Measurements from ENCODE around the gene ZYG11A. TPM values are rescaled to one million over a fixed set of nuclear protein-coding genes. Genes with fewer than 3 reads are reported as not detected.

Gene ZYG11A
- total RNA-seq, 1 donor from 2014 or later, result 0.30 TPM

DNA sequence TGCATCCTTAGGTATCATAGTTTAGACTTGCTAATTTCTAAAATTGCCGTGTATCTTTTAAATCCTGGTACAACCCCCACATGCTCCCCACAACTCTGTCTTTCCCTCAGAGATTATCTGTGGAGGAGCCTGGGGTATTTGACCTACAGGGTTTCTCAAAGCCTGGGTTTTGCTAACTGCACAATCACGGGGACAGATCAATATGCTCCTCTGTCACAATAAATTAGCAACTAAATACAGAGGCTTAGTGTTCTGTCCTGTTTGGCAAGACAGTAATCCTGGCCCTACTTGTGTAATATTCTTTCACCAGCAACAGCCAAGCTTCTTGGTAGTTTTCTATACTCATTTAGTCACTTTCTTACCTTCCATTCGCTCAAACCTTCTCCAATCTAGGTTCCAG lies 70.5 kb downstream of the ZYG11A start:
- H3K4me1 ChIP-seq (ENCODE audit: insufficient read depth, low read length), result no peaks in the 10 kb centered on the region
- no peak overlapping the region for H3K4me3 ChIP-seq (ENCODE audit: insufficient read depth, low read depth, low read length)
- no peaks in the 10 kb centered on the region for H4K20me1 ChIP-seq (ENCODE audit: insufficient read depth, low read length)
- no peaks in the 10 kb centered on the region for H3K79me2 ChIP-seq (ENCODE audit: insufficient read depth, low read length)
- Mint-ChIP-seq H3K27me3 (ENCODE audit: low read depth, unreplicated experiment) (peaks cover 9% of the 10 kb centered on the region), H3K4me3 (ENCODE audit: unreplicated experiment) (no peak overlapping the region), H3K27ac (ENCODE audit: unreplicated experiment) (no peak overlapping the region), H3K36me3 (ENCODE audit: low read depth, unreplicated experiment) (peaks cover 2% of the 10 kb centered on the region), H3K4me1 (ENCODE audit: low read depth, unreplicated experiment) (no peaks in the 10 kb centered on the region), H3K9me3 (ENCODE audit: unreplicated experiment) (no peaks in the 10 kb centered on the region)
- no peak overlapping the region for H2AFZ ChIP-seq (ENCODE audit: low read depth, low read length)
- no peak for FAIRE-seq
- no peaks in the 10 kb centered on the region for H3K36me3 ChIP-seq (ENCODE audit: insufficient read depth, low read length)
- no peak overlapping the region for H3K27ac ChIP-seq (ENCODE audit: low read depth, low read length)
- H3K4me2 ChIP-seq (ENCODE audit: low read length), result no peak overlapping the region
- no peaks in the 10 kb centered on the region for H3K27me3 ChIP-seq (ENCODE audit: insufficient read depth, low read length)
- no peak for DNase-seq (ENCODE audit: low read depth)
- H3K9ac ChIP-seq (ENCODE audit: low read length), result no peak overlapping the region
- no peak for TF ChIP-seq EZH2 (IDR thresholded peaks at IDR 0.05; ENCODE audit: insufficient read depth, low read length)
- TF ChIP-seq, protein P1, sequence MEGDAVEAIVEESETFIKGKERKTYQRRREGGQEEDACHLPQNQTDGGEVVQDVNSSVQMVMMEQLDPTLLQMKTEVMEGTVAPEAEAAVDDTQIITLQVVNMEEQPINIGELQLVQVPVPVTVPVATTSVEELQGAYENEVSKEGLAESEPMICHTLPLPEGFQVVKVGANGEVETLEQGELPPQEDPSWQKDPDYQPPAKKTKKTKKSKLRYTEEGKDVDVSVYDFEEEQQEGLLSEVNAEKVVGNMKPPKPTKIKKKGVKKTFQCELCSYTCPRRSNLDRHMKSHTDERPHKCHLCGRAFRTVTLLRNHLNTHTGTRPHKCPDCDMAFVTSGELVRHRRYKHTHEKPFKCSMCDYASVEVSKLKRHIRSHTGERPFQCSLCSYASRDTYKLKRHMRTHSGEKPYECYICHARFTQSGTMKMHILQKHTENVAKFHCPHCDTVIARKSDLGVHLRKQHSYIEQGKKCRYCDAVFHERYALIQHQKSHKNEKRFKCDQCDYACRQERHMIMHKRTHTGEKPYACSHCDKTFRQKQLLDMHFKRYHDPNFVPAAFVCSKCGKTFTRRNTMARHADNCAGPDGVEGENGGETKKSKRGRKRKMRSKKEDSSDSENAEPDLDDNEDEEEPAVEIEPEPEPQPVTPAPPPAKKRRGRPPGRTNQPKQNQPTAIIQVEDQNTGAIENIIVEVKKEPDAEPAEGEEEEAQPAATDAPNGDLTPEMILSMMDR (IDR thresholded peaks at IDR 0.05; ENCODE audit: insufficient read depth, low read depth, low read length), result no peak
- no peaks in the 10 kb centered on the region for H3K9me3 ChIP-seq (ENCODE audit: insufficient read depth, low read depth, low read length)

DNA sequence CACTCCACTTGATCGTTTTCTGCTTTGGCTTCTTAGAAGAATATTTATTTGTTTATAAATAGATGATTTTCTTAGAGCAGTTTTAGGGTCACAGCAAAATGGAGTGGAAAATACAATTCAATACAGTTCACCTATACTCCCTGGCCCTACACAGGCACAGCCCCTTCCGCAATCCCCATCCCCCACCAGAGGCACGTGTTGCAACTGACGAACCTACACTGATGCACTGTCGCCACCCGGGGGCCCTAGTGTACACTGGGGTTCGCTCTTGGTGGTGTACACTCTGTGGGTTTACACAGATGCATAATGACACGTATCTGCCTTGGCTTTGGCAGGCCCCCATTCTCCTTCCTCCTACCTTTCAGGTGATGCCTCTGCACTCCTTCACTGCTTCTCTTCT lies 71.0 kb downstream of the ZYG11A start:
- DNase-seq (ENCODE audit: low read depth) (no peak), FAIRE-seq (no peak)
- Histone ChIP-seq H3K27me3 (ENCODE audit: insufficient read depth, low read length) (no peaks in the 10 kb centered on the region), H3K9ac (ENCODE audit: low read length) (no peak overlapping the region), H3K9me3 (ENCODE audit: insufficient read depth, low read depth, low read length) (no peaks in the 10 kb centered on the region), H3K4me3 (ENCODE audit: insufficient read depth, low read depth, low read length) (no peak overlapping the region), H3K79me2 (ENCODE audit: insufficient read depth, low read length) (no peaks in the 10 kb centered on the region), H3K4me2 (ENCODE audit: low read length) (no peak overlapping the region), H3K4me1 (ENCODE audit: insufficient read depth, low read length) (no peaks in the 10 kb centered on the region), H4K20me1 (ENCODE audit: insufficient read depth, low read length) (no peaks in the 10 kb centered on the region), H3K27ac (ENCODE audit: low read depth, low read length) (no peak overlapping the region), H2AFZ (ENCODE audit: low read depth, low read length) (no peak overlapping the region), H3K36me3 (ENCODE audit: insufficient read depth, low read length) (no peaks in the 10 kb centered on the region)
- Mint-ChIP-seq H3K4me1 (ENCODE audit: low read depth, unreplicated experiment) (no peaks in the 10 kb centered on the region), H3K27me3 (ENCODE audit: low read depth, unreplicated experiment) (peaks cover 9% of the 10 kb centered on the region), H3K4me3 (ENCODE audit: unreplicated experiment) (no peak overlapping the region), H3K36me3 (ENCODE audit: low read depth, unreplicated experiment) (peaks cover 2% of the 10 kb centered on the region), H3K27ac (ENCODE audit: unreplicated experiment) (no peak overlapping the region), H3K9me3 (ENCODE audit: unreplicated experiment) (no peaks in the 10 kb centered on the region)
- TF ChIP-seq, protein P1 (IDR thresholded peaks at IDR 0.05; ENCODE audit: insufficient read depth, low read depth, low read length), result no peak
- TF ChIP-seq EZH2 (IDR thresholded peaks at IDR 0.05; ENCODE audit: insufficient read depth, low read length), result no peak

DNA sequence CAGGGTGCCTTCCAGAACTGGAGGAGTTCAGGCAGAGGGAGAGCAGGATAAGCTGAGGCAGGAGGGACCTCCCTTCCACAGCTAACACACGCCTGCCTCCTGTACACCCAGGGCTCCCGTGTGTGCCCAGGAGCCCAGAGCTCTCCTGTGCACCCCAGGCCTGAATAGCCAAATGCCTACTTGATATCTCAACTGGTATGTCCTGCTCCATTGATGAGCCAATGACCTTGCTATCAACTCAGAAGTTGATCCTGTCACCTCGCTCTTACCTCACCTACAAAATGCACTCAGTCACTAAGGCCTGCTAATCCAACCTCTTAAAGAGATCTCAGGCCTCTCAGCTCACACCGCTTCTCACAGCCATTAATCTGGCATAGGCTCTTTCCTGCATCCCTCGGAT lies 71.9 kb downstream of the ZYG11A start:
- H3K4me3 Mint-ChIP-seq (ENCODE audit: unreplicated experiment), result no peak overlapping the region
- Histone ChIP-seq H3K27ac (ENCODE audit: low read depth, low read length) (no peak overlapping the region), H3K36me3 (ENCODE audit: insufficient read depth, low read length) (no peaks in the 10 kb centered on the region), H3K4me1 (ENCODE audit: insufficient read depth, low read length) (no peaks in the 10 kb centered on the region), H2AFZ (ENCODE audit: low read depth, low read length) (no peak overlapping the region), H4K20me1 (ENCODE audit: insufficient read depth, low read length) (no peaks in the 10 kb centered on the region), H3K79me2 (ENCODE audit: insufficient read depth, low read length) (no peaks in the 10 kb centered on the region), H3K27me3 (ENCODE audit: insufficient read depth, low read length) (no peaks in the 10 kb centered on the region), H3K9ac (ENCODE audit: low read length) (no peak overlapping the region), H3K4me3 (ENCODE audit: insufficient read depth, low read depth, low read length) (no peak overlapping the region), H3K4me2 (ENCODE audit: low read length) (no peak overlapping the region), H3K9me3 (ENCODE audit: insufficient read depth, low read depth, low read length) (no peaks in the 10 kb centered on the region)
- H3K9me3 Mint-ChIP-seq (ENCODE audit: unreplicated experiment), result peaks cover 5% of the 10 kb centered on the region
- peaks cover 9% of the 10 kb centered on the region for H3K27me3 Mint-ChIP-seq (ENCODE audit: low read depth, unreplicated experiment)
- no peak for TF ChIP-seq EZH2 (IDR thresholded peaks at IDR 0.05; ENCODE audit: insufficient read depth, low read length)
- TF ChIP-seq, protein P1 (IDR thresholded peaks at IDR 0.05; ENCODE audit: insufficient read depth, low read depth, low read length), result no peak
- H3K4me1 Mint-ChIP-seq (ENCODE audit: low read depth, unreplicated experiment), result no peaks in the 10 kb centered on the region
- no peak overlapping the region for H3K27ac Mint-ChIP-seq (ENCODE audit: unreplicated experiment)
- peaks cover 2% of the 10 kb centered on the region for H3K36me3 Mint-ChIP-seq (ENCODE audit: low read depth, unreplicated experiment)
- FAIRE-seq (no peak), DNase-seq (ENCODE audit: low read depth) (no peak)

All from astrocyte (in vitro differentiated cells and primary cell).